Stomach (tissue), 4 donors: ENCODE measurements around the gene NDUFAF2.

Experiments used
- EP300 ChIP-seq: sonication (generic); formaldehyde crosslinking; IDR thresholded peaks from one replicate; pipeline ENCODE4 v1.6.1; 2017; ENCODE audit warnings: antibody characterized with exemption
- POLR2AphosphoS5 ChIP-seq, 3 donors: sonication (generic); formaldehyde crosslinking; IDR thresholded peaks; one replicate each; pipeline ENCODE4 v1.6.1; 2016; ENCODE audit warnings: antibody characterized with exemption in 3 of 3
- TF ChIP-seq, protein P1 (sequence below), 7 experiments: fragments of 450-650 bp in 4 of 7; fragments of 200-600 bp in 3 of 7; sonication (generic) in 3 of 7; IDR thresholded peaks; one replicate each; pipeline ENCODE4 v1.5.1; 2016 to 2019; ENCODE audit warnings: antibody characterized with exemption in 7 of 7, control low read depth in 2 of 7, mild to moderate bottlenecking in 1 of 7

DNA sequence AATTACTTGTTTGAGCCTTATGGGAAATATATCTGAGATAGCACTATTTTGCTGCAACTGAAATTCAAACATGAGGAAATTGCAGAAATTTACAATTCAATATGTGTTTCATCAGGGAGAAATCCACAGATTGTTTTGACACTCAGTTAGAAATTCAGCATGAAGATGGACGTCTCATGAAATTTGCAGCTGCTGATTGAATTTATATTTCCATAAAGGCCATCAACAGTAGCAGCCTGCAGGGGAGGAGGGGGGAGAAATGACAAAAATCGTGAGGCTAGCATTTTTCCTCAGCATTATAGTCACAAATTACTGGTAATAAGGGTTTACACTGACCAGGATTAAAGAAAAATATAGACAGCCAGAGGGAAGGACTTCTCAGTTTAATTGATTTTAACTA, 81.0 kb downstream of the NDUFAF2 start:
- TF ChIP-seq, protein P1, sequence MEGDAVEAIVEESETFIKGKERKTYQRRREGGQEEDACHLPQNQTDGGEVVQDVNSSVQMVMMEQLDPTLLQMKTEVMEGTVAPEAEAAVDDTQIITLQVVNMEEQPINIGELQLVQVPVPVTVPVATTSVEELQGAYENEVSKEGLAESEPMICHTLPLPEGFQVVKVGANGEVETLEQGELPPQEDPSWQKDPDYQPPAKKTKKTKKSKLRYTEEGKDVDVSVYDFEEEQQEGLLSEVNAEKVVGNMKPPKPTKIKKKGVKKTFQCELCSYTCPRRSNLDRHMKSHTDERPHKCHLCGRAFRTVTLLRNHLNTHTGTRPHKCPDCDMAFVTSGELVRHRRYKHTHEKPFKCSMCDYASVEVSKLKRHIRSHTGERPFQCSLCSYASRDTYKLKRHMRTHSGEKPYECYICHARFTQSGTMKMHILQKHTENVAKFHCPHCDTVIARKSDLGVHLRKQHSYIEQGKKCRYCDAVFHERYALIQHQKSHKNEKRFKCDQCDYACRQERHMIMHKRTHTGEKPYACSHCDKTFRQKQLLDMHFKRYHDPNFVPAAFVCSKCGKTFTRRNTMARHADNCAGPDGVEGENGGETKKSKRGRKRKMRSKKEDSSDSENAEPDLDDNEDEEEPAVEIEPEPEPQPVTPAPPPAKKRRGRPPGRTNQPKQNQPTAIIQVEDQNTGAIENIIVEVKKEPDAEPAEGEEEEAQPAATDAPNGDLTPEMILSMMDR (IDR thresholded peaks at IDR 0.05) = no peak
- TF ChIP-seq POLR2AphosphoS5 (IDR thresholded peaks at IDR 0.05) (no peak), EP300 (no peak)
